ENCODE results near the gene NCAN.

GRCh38 chr19:19176950-19177349 is 34.8 kb upstream of the NCAN start:
- TF ChIP-seq EZH2 (IDR thresholded peaks at IDR 0.05; ENCODE audit: low read length, unreplicated experiment) (no peak), CTCF (conservative IDR thresholded peaks at IDR 0.05; ENCODE audit: low read depth, low read length) (no peak)

Data from PC-3 (cell line).